ENCODE measurements around the gene CPNE4.

- TF ChIP-seq CTCF (conservative IDR thresholded peaks at IDR 0.05) = no peak
- TF ChIP-seq ZFX (IDR thresholded peaks at IDR 0.05) = no peak
Observed at GRCh38 chr3:131485119-131485518, 549.7 kb downstream of the CPNE4 start.
